HG02943 (cell line): ENCODE results near the gene NUP88.

ENCODE experiments used
- ATAC-seq: cut with Tn5 transposase; IDR thresholded peaks from one replicate; pipeline ENCODE4 v1.9.1; 2021; ENCODE audit warnings: mild to moderate bottlenecking, low read depth, moderate library complexity; ENCODE audit not compliant: unreplicated experiment

NUP88 gene

DNA sequence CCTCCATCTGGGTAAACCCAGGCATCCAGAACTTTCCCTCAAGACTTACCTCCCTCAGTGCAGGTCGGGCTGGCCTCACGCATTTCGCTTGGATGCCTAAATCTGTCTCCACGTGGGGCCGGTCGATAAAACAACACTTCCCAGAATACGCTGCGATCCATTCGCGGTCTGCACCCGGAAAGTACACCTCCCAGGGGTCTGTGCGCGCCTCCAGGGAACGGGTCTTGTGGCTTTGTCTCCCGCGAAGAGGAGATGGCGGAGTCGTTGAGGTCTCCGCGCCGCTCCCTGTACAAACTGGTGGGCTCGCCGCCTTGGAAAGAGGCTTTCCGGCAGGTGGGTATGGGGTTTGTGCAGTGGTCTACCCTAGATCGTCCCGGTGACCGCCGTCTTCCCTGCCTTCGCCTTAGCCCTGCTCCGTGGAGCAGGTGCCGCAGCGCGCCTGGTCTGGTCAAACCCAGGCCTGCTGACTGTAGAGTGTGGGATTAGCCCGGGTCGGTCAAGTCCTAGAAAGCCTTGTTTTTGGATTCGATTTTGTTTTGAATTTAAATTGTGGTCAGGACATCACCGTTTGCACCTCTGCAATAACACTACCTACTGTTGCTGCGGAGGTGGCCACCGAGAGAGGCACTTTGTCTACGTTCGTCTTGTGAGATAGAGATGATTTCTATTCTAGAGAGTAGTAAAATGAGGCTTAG lies 644 bp upstream of the NUP88 start, which contains the start of gene RPAIN:
Gene RPAIN, plus strand, starts transcription at position 224 of the 695 bp plus-strand sequence. Its CDS starts 29 bp downstream, at position 253.
- peak; percentile 48 for ATAC-seq

DNA sequence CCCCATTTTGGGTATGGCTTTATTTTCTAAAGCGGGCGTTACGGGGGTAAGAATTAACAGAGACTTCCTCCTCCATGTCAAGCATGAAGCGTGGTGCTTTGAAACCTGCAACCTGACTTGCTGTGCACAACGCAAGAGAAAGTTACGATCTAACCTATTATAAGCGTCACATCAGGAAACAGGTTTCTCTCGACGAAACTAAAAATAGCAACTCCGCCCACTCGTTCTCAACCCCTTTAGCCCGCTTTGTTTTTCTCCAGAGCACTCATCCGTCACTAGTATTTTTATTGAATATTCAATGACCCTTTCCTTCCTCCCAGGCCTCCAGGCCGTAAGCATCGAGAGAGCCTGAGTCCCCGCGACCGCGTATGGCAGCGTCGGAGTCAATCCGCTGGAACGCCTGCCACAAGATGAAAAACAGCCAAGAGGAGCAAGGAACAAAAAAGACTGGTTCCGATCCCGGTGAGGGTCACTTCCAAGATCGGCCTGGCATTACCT lies 555 bp downstream of the NUP88 start:
- peak; percentile 35 for ATAC-seq

DNA sequence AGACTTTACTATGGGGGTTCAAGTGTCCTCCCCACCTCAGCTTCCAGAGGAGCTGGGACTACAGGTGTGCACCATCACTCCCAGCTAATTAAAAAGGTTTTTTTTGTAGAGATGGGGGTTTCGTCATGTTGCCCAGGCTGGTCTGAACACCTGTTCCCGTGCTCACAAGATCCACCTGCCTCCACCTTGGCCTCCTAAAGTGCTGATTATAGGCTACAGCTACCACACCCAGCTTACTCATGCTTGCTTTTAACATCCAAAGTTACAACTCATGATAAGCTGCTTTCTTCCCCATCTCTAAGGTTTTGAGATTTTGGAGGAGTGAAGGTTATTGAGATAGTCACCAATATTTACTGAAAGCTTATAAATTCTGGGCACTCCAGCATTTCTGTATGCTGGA lies 2.6 kb downstream of the NUP88 start:
- ATAC-seq = no peak

DNA sequence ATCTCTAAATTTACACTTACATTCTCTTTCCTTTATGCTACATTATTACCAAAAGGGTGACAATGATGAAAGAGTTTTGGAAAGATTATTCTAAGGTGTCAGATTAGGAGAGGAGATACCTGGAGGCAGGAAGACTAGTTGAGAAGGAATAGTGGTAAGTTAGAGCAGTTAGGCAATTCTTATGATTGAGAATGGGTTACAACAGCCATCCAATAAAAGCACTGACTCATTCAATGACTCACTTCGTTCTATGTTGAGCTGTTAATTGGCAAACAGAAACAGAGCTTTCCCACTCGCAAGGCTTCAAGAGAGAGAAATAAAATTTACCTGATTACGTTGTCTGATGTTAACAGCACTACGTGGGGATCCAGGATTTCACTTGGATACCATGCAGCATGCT lies 5.8 kb downstream of the NUP88 start:
- no peak for ATAC-seq

DNA sequence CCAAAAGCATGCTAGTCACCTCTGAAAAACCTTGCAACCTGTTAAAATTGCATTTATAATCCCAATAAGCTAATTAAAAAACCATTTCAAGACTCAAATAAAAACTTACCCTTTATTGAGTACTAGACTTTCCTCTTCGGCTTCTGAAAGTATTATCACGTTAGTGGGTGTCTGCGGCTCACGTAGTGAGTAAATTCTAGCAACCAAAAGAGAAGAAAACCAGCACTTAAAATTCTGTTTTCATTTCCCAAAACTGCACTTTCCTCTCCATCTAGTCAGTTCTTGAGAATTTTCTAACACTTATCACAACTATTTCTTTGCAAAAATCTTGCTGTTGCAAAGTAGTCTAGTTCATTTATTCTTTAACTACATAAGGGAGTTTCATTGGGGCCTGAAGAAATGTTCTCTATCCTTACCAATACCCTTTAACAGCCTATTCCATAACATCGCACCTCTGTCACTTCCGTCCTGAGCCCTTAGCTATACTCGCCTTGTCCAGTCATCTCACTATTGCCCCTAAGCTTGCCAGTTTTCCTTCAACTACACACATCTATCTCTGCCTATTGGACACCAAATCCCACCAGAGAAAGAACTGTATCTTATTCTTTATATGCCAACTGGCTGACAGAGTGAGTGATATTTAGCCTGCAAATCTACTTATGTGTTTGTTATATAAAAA lies 8.7 kb downstream of the NUP88 start:
- ATAC-seq = no peak

DNA sequence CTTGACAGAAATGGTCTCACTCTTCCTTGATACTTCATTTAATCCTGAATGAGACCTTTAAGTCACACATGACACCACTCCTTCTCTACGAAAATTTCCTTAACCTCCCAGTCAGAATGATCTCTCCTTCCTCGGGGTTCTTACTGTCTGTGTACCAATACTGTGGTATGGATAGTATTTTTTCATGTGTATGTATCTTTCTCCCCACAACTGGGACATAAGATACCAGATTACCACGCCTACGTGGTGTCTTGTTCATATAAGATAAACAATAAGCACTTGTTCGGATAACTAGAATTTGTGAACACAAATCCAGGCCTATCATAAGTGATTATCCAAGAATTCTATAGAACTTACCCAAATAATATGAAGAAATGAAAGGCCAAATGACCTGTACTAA lies 11.3 kb downstream of the NUP88 start:
- no peak for ATAC-seq

DNA sequence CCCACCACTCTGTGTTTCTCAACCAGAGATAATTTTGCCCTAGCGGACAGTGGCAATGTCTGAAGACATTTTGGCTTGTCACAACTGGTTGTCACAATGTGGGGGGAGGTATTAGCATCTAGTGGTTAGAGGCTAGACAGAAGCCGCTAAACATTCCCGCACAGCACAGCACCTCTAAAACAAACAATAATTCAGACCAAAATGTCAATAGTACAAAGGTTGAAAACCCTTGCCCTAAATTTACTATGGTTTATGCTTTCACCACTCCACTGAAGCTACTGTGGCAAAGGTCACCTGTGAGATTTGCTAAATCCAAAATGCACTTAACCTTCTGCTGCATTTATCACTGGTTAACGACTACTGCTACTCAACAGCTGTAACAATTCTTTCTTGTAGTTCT lies 14.1 kb downstream of the NUP88 start:
- no peak for ATAC-seq

DNA sequence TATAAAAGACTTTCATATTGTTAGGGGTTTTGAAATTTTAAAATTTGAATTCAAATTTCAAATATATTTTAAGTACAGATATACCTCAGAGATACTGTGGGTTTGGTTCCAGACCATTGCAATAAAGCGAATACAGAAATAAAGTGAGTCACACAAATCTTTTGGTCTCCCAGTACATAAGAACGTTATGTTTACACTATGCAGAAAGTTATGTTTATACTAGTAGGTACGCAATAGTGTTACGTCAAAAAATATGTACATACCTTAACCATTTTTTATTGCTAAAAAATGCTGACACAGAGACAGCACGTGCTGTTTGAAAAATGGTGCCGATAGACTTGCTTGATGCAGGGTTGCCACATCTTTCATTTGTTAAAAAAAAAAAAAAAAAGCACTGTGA lies 19.7 kb downstream of the NUP88 start:
- ATAC-seq = no peak

DNA sequence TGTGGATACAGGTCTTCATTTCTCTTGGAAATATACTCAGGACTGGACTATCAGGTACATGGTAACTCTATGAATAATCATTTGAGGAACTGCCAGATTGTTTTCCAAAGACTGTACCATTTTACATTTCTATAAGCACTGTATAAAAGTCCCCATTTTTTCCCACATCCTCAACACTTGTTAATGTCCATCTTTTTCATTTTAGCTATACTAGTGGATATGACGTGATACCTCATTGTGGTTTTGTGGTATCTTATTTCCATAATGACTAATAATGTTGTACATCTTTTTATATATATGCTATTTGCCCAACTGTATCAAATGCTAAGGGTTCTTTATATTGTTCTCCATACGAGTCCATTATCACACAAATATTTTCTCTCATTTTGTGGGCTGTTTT lies 22.9 kb downstream of the NUP88 start:
- ATAC-seq = no peak

DNA sequence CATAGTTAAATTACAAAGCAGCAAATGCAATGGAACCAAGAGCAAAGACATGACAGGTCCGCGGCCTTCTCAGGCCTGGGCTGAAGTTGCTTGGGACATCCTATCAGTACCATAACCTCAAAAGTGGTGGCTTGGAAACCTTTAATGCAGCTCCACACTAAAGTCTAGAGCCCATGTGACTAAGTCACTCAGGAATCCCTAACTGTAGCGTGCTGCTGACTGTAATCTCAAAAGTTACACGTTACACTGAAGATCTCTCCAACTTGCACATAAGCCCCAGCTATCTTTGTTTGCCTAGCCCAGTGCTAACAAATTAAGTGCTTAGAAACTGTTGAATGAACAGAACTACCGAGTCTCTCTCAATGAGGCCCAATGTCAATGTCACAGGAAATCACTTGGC lies 27.8 kb downstream of the NUP88 start:
- ATAC-seq = no peak

DNA sequence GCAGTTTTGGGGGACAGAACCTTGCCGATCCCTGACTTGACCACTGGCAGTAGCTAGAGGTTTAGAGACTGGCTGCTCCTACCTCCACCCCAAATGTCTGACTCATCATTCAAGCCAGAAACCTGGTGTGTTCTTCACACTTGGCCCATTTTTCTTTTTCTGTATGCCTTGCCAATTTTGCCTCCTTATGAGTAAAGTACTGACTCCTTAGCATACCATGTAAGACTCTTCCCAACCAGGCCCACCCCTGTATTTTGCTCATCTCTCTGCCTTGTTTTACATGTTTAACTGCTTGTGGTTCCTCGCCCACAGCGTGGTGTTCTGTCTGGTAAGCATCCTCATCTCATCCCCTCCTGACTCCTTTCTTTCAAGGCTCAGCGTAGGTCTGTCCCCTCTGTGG lies 37.9 kb downstream of the NUP88 start:
- no peak for ATAC-seq

DNA sequence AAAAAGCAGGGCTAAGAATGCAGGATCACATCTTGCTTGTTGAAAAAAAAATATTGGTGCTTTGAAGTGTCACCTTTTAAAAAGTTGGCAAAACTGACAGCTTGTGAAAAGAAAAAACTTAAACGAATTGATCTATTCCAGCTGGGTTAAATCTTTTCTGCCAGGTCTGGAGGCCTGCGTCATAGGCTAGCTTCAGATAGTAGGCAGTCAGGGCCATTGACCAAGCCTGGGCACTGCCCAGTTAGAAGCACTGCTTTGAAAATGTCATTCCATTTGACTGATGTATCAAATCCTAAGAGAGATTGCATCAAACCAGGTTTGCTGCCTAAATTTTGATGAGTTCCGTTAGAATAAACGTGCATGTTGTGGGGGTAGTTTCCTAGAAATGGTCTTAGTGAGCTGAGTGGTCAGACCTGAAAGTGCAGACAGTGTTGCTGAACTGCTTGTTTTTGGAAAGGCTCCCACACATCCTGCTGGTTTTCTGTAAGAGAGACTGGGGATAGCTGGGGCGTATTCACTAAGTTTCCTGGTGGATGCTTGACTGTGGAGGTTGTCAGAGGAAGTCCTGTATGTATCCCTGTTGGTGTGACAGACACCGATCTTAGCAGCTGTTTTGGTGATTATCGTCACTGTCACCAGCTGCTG lies 38.8 kb downstream of the NUP88 start:
- no peak for ATAC-seq

DNA sequence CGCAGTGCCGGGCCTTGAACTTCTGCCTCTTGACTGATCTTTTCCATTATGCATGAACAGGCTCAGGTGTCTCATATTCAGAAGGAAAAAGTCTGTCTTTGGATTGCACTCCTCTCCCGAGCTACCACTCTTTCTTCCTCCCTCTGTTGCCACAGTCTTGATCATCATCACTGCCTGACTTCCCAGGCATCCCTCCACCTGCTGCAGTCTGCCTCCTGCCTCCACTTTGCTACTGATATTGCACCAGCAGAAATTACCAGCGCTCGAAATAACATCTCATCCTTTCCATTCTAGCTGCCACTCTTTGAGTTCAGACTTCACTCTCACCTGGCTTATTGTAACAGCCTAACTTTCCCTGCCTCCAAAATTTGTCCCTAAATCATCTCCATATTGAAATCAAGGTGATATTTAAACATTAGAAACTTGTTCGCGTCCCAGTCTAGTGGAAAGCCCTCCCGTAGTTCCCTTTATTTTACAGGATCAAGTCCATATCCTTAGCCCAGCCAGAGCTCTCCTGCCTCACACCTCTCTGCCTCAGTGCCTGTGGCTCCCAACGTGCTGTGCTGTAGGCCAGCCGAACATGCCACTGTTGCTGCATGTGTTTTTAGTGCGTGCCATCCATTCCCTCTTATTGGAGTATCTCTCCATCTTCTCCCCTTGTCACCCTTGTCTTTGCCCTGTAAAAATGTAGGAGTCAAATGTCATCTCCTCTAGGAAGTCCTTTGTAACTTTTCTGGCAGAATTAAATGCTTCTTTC lies 39.9 kb downstream of the NUP88 start:
- no peak for ATAC-seq

DNA sequence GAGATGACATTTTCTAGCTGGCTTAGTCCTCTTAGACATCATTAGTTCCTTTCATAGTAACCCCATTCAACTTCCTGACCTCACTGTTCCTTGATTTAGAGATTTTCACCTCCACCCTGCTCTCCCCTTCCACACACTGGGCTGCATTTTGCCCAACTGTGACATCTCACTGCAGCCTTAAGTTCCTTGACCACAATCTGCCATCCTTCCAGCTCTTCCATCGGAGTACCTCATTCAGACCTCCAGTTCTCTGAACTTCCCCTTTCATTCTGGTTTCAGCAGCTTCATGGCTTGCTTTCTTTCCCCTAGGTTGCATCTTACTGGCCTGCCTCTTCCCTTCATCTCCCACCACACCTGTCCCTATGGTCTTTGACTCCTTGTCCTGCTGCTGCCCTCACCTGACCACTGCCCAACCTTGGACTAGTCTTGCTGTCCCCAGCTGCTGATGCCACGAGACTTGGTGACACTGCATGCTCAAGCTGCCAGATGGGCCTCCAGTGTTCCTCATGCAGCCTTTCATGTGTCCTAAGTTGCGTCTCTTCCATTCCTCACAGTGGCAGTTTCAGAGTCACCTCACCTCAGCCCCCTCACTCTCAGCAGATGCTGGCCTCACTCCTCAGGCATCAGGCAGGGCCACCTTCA lies 40.8 kb downstream of the NUP88 start:
- no peak for ATAC-seq

DNA sequence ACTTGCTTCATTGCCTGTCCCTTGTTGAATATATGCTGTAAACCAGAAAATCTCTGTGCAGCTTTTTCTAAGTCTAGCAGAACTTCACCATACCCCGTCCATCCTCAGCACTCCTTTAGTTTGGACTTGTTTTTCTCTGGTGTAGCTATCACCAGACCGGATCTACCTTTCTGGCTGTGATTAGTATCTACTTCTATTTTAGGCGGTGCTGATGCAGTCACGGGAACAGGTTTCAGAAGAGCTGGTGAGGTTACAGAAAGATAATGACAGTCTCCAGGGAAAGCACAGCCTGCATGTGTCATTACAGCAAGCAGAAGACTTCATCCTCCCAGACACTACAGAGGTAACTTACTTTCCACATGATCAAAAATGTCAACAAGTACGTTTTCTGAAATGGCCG lies 46.4 kb downstream of the NUP88 start:
- ATAC-seq = no peak

DNA sequence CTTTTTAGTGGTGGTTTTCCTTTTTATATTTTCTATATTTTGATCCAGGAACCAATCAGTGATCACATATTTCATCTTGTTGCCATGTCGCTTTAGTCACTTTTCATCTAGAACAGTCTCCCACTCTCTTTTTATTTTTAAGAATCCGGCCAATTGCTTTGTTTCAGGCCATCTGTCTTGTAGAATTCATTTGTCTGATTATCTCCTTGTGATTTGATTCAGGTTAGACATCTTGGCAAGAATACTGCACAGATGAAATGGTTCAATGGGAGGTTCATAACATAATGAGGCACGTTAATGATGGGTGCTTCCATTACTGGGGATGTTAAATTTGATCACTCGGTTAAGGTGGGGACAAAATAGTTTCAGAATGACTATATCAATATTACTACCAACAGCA lies 49.1 kb downstream of the NUP88 start:
- no peak for ATAC-seq

DNA sequence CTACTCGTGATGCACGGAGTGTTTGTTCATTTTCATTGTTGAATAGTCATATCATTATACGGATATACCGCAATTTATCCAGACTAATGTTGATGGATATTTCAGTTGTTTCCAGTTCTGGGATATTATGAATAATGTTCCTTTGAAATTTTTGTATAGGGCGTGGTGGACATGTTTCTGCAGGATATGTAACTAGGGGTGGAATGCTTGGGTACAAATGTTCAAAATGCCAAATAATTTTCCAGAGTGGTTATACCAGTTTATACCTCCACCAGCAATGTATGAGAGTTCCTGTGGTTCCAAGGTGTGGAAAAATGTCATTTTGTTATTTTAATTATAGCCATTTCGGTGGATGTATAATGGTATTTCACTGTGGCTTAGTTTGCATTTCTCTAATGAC lies 53.6 kb downstream of the NUP88 start:
- no peak for ATAC-seq

DNA sequence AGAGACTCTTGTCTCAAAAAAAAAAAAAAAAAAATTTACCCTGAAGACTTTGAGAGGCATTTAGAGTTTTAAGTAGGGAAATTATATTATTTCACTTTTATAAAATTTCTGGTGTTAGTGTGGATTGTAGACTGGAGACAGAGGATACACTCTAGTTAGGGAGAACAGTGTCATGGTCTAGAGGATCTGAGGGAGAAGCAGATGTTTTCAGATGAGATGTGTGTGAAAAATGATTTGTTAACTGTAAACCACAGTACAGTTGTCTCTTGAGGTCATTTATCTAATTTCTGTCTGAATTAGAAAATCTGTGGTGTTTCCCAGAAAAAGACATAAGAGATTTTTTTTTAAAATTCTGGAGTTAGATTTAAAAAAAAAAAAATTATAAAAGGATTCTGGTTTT lies 54.8 kb downstream of the NUP88 start:
- no peak for ATAC-seq

DNA sequence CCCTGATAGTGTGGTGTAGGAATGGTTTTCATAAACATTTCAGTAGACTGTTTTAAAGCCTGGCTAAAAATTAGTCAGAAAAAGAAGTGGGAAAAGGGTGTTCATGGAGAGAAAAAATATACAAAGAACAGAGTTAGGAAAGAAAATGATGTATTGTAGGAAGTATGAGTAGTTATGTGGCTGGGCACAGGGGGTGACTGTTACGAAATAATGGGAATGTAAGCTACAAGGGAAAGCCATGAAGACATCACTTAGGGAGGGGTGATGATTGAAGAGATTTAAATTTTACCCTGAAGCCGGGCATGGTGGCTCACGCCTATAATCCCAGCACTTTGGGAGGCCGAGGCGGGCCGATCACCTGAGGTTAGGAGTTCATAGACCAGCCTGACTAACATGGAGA lies 55.3 kb downstream of the NUP88 start:
- ATAC-seq = no peak

DNA sequence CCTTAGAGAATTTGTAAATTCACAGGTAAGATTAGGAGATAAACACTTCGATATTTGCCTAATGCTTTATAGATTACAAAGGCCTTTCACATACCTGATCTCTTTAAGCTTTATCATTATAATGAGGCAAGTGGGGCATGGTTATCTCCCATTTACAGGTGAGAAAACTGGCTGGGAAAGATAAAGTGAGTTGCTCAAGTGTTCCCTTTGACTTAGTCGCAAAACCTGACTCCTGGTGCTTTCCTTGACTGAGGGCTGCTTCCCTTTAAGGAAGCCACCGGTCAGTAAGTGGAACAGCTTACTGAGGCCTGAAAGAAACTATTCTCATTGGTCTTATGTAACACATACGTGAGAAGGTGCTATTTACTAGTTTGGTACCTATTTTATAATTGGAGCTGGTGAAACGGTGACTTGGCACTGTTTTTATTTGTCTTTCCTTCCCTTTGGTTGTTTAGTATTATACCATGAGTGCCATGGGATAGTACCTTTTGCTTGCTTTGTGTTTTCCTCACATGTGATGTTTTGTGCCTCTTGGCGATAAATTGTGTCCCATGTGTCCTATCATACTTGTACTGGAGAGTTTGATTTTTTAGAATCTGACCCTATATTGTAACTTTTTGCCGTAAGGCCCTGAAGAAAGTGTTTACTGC lies 57.2 kb downstream of the NUP88 start:
- no peak for ATAC-seq
